ENCODE data around the gene ELF5.

DNA sequence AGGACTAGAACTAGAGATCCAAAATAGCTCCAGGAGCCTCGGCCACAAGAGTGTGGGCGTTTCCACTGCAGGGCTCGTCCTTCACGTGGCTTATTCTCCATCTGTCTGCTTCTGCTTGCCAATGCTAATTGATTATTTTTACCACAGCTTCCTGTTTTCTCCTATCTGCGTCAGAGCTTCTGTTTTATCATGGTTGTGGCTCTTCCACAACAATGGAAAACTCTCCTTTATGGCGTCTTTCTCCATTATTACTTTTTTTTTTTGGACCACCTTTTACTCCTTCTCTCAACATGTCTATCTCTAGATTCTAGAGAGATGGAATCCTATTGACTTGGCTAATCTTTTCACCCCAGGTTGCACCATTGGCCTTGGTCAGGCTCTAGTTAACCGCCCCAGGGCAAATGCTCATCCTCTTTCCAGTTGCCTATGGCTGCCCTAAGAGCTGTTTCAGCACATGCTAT lies 49.0 kb downstream of the ELF5 start:
- TF ChIP-seq, protein P1, sequence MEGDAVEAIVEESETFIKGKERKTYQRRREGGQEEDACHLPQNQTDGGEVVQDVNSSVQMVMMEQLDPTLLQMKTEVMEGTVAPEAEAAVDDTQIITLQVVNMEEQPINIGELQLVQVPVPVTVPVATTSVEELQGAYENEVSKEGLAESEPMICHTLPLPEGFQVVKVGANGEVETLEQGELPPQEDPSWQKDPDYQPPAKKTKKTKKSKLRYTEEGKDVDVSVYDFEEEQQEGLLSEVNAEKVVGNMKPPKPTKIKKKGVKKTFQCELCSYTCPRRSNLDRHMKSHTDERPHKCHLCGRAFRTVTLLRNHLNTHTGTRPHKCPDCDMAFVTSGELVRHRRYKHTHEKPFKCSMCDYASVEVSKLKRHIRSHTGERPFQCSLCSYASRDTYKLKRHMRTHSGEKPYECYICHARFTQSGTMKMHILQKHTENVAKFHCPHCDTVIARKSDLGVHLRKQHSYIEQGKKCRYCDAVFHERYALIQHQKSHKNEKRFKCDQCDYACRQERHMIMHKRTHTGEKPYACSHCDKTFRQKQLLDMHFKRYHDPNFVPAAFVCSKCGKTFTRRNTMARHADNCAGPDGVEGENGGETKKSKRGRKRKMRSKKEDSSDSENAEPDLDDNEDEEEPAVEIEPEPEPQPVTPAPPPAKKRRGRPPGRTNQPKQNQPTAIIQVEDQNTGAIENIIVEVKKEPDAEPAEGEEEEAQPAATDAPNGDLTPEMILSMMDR (IDR thresholded peaks at IDR 0.05), result no peak
- TF ChIP-seq ZFX (IDR thresholded peaks at IDR 0.05; ENCODE audit: borderline replicate concordance), result no peak
